Stomach smooth muscle (tissue), 2 donors: Measurements from ENCODE around the gene GNAZ.
A peak's percentile ranks its signal among the peaks of the same experiment; 100 is the strongest.

Source experiments
- H3K27ac ChIP-seq: one replicate; pipeline ENCODE4 v1.7.0; 2013; ENCODE audit warnings: mild to moderate bottlenecking, low read length, inconsistent platforms
- H3K27me3 ChIP-seq, 2 donors: one replicate each; pipeline ENCODE4 v1.7.0; 2013; ENCODE audit warnings: low read length in 2 of 2; ENCODE audit not compliant: insufficient read depth in 2 of 2, control insufficient read depth in 1 of 2
- H3K36me3 ChIP-seq, 2 donors: one replicate each; pipeline ENCODE4 v1.7.0; 2013; ENCODE audit warnings: low read length in 2 of 2; ENCODE audit not compliant: control insufficient read depth in 2 of 2, insufficient read depth in 2 of 2
- H3K4me1 ChIP-seq: one replicate; pipeline ENCODE4 v1.7.0; 2013; ENCODE audit warnings: low read length; ENCODE audit not compliant: control insufficient read depth, insufficient read depth
- H3K4me3 ChIP-seq, 2 donors: one replicate each; pipeline ENCODE4 v1.7.0; 2013; ENCODE audit warnings: low read length in 2 of 2
- H3K9ac ChIP-seq, 2 donors: one replicate each; pipeline ENCODE4 v1.7.0; 2013; ENCODE audit warnings: low read length in 2 of 2, mild to moderate bottlenecking in 1 of 2
- H3K9me3 ChIP-seq, 2 donors: one replicate each; pipeline ENCODE4 v1.7.0; 2013; ENCODE audit warnings: low read length in 2 of 2; ENCODE audit not compliant: control insufficient read depth in 2 of 2
- donor health status: healthy.
- donor health status: Pancreatic carcinoma.

Gene GNAZ

GRCh38 chr22:23072077-23072910 is 2.0 kb downstream of the GNAZ start:
- H3K27me3 ChIP-seq, result no peaks in the 10 kb centered on the region
- H3K9ac ChIP-seq, result no peak overlapping the region
- H3K4me1 ChIP-seq, result peaks cover 31% of the 10 kb centered on the region
- H3K27ac ChIP-seq, result no peak overlapping the region
- H3K36me3 ChIP-seq, result no peaks in the 10 kb centered on the region
- H3K4me3 ChIP-seq, result peak overlapping the region in 1 of 2 donors; percentile 76
- H3K9me3 ChIP-seq, result no peaks in the 10 kb centered on the region

GRCh38 chr22:23072911-23073491 is 2.7 kb downstream of the GNAZ start:
- H3K9me3 ChIP-seq, result no peaks in the 10 kb centered on the region
- H3K9ac ChIP-seq, result no peak overlapping the region
- no peaks in the 10 kb centered on the region for H3K27me3 ChIP-seq
- H3K4me1 ChIP-seq, result peaks cover 34% of the 10 kb centered on the region
- no peak overlapping the region for H3K27ac ChIP-seq
- H3K36me3 ChIP-seq, result no peaks in the 10 kb centered on the region
- H3K4me3 ChIP-seq, result no peak overlapping the region

- H3K9ac ChIP-seq, result no peak overlapping the region
Observed at GRCh38 chr22:23073526-23074229, 3.4 kb downstream of the GNAZ start.

GRCh38 chr22:23074451-23074850 is 4.1 kb downstream of the GNAZ start:
- Histone ChIP-seq H3K36me3 (no peaks in the 10 kb centered on the region), H3K9me3 (no peaks in the 10 kb centered on the region), H3K4me3 (no peak overlapping the region), H3K9ac (no peak overlapping the region), H3K27ac (no peak overlapping the region), H3K4me1 (peaks cover 27% of the 10 kb centered on the region), H3K27me3 (no peaks in the 10 kb centered on the region)

More at GRCh38 chr22:23073526-23074229, 3.4 kb downstream of the GNAZ start:
- peaks cover 32% of the 10 kb centered on the region for H3K4me1 ChIP-seq
- no peaks in the 10 kb centered on the region for H3K9me3 ChIP-seq
- no peak overlapping the region for H3K27ac ChIP-seq
- H3K4me3 ChIP-seq, result no peak overlapping the region
- no peaks in the 10 kb centered on the region for H3K36me3 ChIP-seq
- no peaks in the 10 kb centered on the region for H3K27me3 ChIP-seq

GRCh38 chr22:23075050-23075449 is 4.7 kb downstream of the GNAZ start:
- Histone ChIP-seq H3K4me1 (peaks cover 23% of the 10 kb centered on the region), H3K4me3 (no peak overlapping the region), H3K27me3 (no peaks in the 10 kb centered on the region), H3K9me3 (no peaks in the 10 kb centered on the region), H3K36me3 (no peaks in the 10 kb centered on the region), H3K27ac (no peak overlapping the region), H3K9ac (no peak overlapping the region)

- peaks cover 20% of the 10 kb centered on the region for H3K4me1 ChIP-seq
- no peak overlapping the region for H3K9ac ChIP-seq
- H3K9me3 ChIP-seq, result no peaks in the 10 kb centered on the region
- no peak overlapping the region for H3K4me3 ChIP-seq
- H3K27ac ChIP-seq, result no peak overlapping the region
- no peaks in the 10 kb centered on the region for H3K27me3 ChIP-seq
- no peaks in the 10 kb centered on the region for H3K36me3 ChIP-seq
Observed at GRCh38 chr22:23075525-23076216, 5.4 kb downstream of the GNAZ start.

- no peak overlapping the region for H3K4me3 ChIP-seq
- H3K27me3 ChIP-seq, result no peaks in the 10 kb centered on the region
- H3K27ac ChIP-seq, result no peak overlapping the region
- H3K4me1 ChIP-seq, result peaks cover 9% of the 10 kb centered on the region
- no peaks in the 10 kb centered on the region for H3K9me3 ChIP-seq
- no peaks in the 10 kb centered on the region for H3K36me3 ChIP-seq
- no peak overlapping the region for H3K9ac ChIP-seq
Observed at GRCh38 chr22:23076896-23077572, 6.7 kb downstream of the GNAZ start.

GRCh38 chr22:23077627-23078461 is 7.5 kb downstream of the GNAZ start:
- no peak overlapping the region for H3K4me3 ChIP-seq
- H3K27ac ChIP-seq, result no peak overlapping the region
- H3K9ac ChIP-seq, result no peak overlapping the region
- no peaks in the 10 kb centered on the region for H3K9me3 ChIP-seq
- peaks cover 5% of the 10 kb centered on the region for H3K4me1 ChIP-seq
- H3K36me3 ChIP-seq, result no peaks in the 10 kb centered on the region
- no peaks in the 10 kb centered on the region for H3K27me3 ChIP-seq

- Histone ChIP-seq H3K9me3 (no peaks in the 10 kb centered on the region), H3K9ac (no peak overlapping the region), H3K4me3 (no peak overlapping the region), H3K27ac (no peak overlapping the region), H3K4me1 (peaks cover 5% of the 10 kb centered on the region), H3K27me3 (no peaks in the 10 kb centered on the region), H3K36me3 (no peaks in the 10 kb centered on the region)
Observed at GRCh38 chr22:23078462-23078787, 8.1 kb downstream of the GNAZ start.
